GM13977 (cell line): Measurements from ENCODE around the gene EME1.

Source experiments
- DNase-seq: peaks from one replicate; pipeline ENCODE4 v3.0.0; 2012; ENCODE audit warnings: low spot score
- CTCF ChIP-seq: IDR thresholded peaks from 2 replicates; pipeline ENCODE4 v1.5.1; 2012; ENCODE audit warnings: mild to moderate bottlenecking, control low read depth; ENCODE audit not compliant: insufficient read depth; ENCODE audit errors: extremely low read depth, missing control alignments
- in situ Hi-C: fragments of 300-500 bp; cut with MboI; formaldehyde crosslinking; loops from one replicate; pipeline ENCODE4 v1.12.0; 2022; ENCODE audit warnings: low sequenced_read_pairs, low pct_unique_long_range_greater_than_20kb, mixed read lengths, inconsistent platforms; ENCODE audit not compliant: unreplicated experiment

EME1 gene

GRCh38 chr17:50362661-50363060, 10.4 kb upstream of the EME1 start:
- TF ChIP-seq CTCF: no peak
- no peak for DNase-seq
- in situ Hi-C loops: no loop called here

- no peak for TF ChIP-seq CTCF
- DNase-seq: no peak
- in situ Hi-C loops: no loop called here
Observed at GRCh38 chr17:50363217-50364060, 9.6 kb upstream of the EME1 start.

GRCh38 chr17:50364061-50364458, 9.0 kb upstream of the EME1 start:
- TF ChIP-seq CTCF: no peak
- in situ Hi-C loops: no loop called here
- no peak for DNase-seq

- in situ Hi-C loops: no loop called here
- no peak for DNase-seq
- TF ChIP-seq CTCF: no peak
Observed at GRCh38 chr17:50364715-50365114, 8.3 kb upstream of the EME1 start.

- DNase-seq: no peak
- in situ Hi-C loops: no loop called here
- TF ChIP-seq CTCF: no peak
Observed at GRCh38 chr17:50365165-50365564, 7.9 kb upstream of the EME1 start.

- no peak for TF ChIP-seq CTCF
- in situ Hi-C loops: no loop called here
- no peak for DNase-seq
Observed at GRCh38 chr17:50365649-50366393, 7.2 kb upstream of the EME1 start.
